ENCODE data around the gene ZNF865. TPM values are rescaled to one million over a fixed set of nuclear protein-coding genes. Genes with fewer than 3 reads are reported as not detected.
A peak's percentile ranks its signal among the peaks of the same experiment; 100 is the strongest.

ZNF865 gene
- total and polyA plus RNA-seq, 2 donors (not counting 3 experiments of a cell fraction or from before 2014, with no cell fraction given), result 4.0 to 10.1 TPM

- H3K4me1 ChIP-seq (ENCODE audit: control insufficient read depth, extremely low read depth, insufficient read depth, low read length), result peaks cover 17% of the 10 kb centered on the region
- intact Hi-C loops (cut with micrococcal nuclease) (no loop called here), dilution Hi-C loops (cut with MboI; ENCODE audit: extremely low pct_ligation_motif_present, low sequenced_read_pairs) (no loop called here)
- peak overlapping the region; percentile 97 for H2AFZ ChIP-seq (ENCODE audit: low read depth, low read length)
- H3K4me3 ChIP-seq (replicated peaks in 1 of 3; ENCODE audit: insufficient read depth in 1 of 3, low read depth in 1 of 3, low read length in 3 of 3), result peak overlapping the region; percentile 71 to 82 (median 77)
- DNase-seq (ENCODE audit: low read depth, low spot score), result no peak
- ChIA-PET CTCF (interaction anchor here (0.7 to 1.7 kb wide), 2 partner anchors 16 to 23 kb away, joined by 4 to 6 read pairs; no protein-coding TSS in a partner anchor), POLR2A (no interaction called here)
- TF ChIP-seq MYC (IDR thresholded peaks at IDR 0.05; ENCODE audit: low read depth, low read length) (no peak), POLR2A (IDR thresholded peaks at IDR 0.05; ENCODE audit: low read depth, low read length) (no peak), FOS (IDR thresholded peaks at IDR 0.05; ENCODE audit: borderline replicate concordance, insufficient read depth, low read length) (no peak), EZH2 (IDR thresholded peaks at IDR 0.05; ENCODE audit: borderline replicate concordance, low read depth, low read length, severe bottlenecking) (no peak), GATA2 (IDR thresholded peaks at IDR 0.05; ENCODE audit: insufficient read depth, insufficient read length, low read depth, low read length) (no peak), JUN (IDR thresholded peaks at IDR 0.05; ENCODE audit: borderline replicate concordance, insufficient read depth, insufficient read length, low read depth) (no peak), POLR2AphosphoS5 (IDR thresholded peaks at IDR 0.05; ENCODE audit: insufficient read depth, low read depth, low read length) (no peak), MAX (IDR thresholded peaks at IDR 0.05; ENCODE audit: insufficient read depth, insufficient read length) (no peak)
- TF ChIP-seq, protein P1, sequence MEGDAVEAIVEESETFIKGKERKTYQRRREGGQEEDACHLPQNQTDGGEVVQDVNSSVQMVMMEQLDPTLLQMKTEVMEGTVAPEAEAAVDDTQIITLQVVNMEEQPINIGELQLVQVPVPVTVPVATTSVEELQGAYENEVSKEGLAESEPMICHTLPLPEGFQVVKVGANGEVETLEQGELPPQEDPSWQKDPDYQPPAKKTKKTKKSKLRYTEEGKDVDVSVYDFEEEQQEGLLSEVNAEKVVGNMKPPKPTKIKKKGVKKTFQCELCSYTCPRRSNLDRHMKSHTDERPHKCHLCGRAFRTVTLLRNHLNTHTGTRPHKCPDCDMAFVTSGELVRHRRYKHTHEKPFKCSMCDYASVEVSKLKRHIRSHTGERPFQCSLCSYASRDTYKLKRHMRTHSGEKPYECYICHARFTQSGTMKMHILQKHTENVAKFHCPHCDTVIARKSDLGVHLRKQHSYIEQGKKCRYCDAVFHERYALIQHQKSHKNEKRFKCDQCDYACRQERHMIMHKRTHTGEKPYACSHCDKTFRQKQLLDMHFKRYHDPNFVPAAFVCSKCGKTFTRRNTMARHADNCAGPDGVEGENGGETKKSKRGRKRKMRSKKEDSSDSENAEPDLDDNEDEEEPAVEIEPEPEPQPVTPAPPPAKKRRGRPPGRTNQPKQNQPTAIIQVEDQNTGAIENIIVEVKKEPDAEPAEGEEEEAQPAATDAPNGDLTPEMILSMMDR (IDR thresholded peaks at IDR 0.05; ENCODE audit: extremely low read depth in 1 of 2, insufficient read depth in 1 of 2, low read depth in 1 of 2, low read length in 2 of 2), result no peak
- no peaks in the 10 kb centered on the region for H4K20me1 ChIP-seq (replicated peaks; ENCODE audit: control insufficient read depth, extremely low read depth, insufficient read depth, low read length)
- peaks cover 3 to 12% of the 10 kb centered on the region in 2 experiments for H3K36me3 ChIP-seq (ENCODE audit: control insufficient read depth in 2 of 2, extremely low read depth in 1 of 2, insufficient read depth in 2 of 2, low read length in 2 of 2)
- H3K27ac ChIP-seq (ENCODE audit: insufficient read depth, low read depth, low read length), result no peak overlapping the region
- H3K9me3 ChIP-seq (replicated peaks; ENCODE audit: control insufficient read depth, insufficient read depth, low read length), result no peaks in the 10 kb centered on the region
- no peaks in the 10 kb centered on the region for H3K27me3 ChIP-seq (ENCODE audit: control insufficient read depth in 2 of 2, insufficient read depth in 2 of 2, low read length in 2 of 2)
- peak overlapping the region; percentile 60 for H3K4me2 ChIP-seq (ENCODE audit: insufficient read depth, low read length)
- H3K79me2 ChIP-seq (ENCODE audit: control insufficient read depth, insufficient read depth, low read length), result peaks cover 18% of the 10 kb centered on the region
- BruUV-seq (replicated peaks), result no TSS peak
- H3K9ac ChIP-seq (replicated peaks; ENCODE audit: extremely low read depth, insufficient read depth, low read length), result peak overlapping the region; percentile 61
- no peak for FAIRE-seq
- no peaks in the 10 kb centered on the region for H3K9me1 ChIP-seq (replicated peaks; ENCODE audit: control insufficient read depth, extremely low read depth, insufficient read depth, low read length)
Observed at GRCh38 chr19:55648585-55649267, 43.3 kb downstream of the ZNF865 start.
